Effector memory CD8-positive, alpha-beta T cell (primary cell): ENCODE data around the gene KIRREL3.

Experiments used
- ATAC-seq: fragments of 150-1000 bp; cut with Tn5 transposase; replicated peaks from 2 replicates; pipeline ENCODE4 v1.10.0; 2021; ENCODE audit warnings: mild to moderate bottlenecking, moderate library complexity
- DNase-seq, 3 experiments: peaks; one replicate each; pipeline ENCODE4 v3.0.0; 2021
- H3K27ac Mint-ChIP-seq, 2 donors: one replicate each; pipeline ENCODE4 v1.8.0; 2022; ENCODE audit warnings: mild to moderate bottlenecking in 2 of 2, mixed read lengths in 2 of 2, moderate library complexity in 2 of 2
- H3K27me3 Mint-ChIP-seq, 2 donors: one replicate each; pipeline ENCODE4 v1.8.0; 2022; ENCODE audit warnings: mixed read lengths in 2 of 2
- H3K36me3 Mint-ChIP-seq: one replicate; pipeline ENCODE4 v1.8.0; 2022; ENCODE audit warnings: mild to moderate bottlenecking, moderate library complexity, mixed read lengths; ENCODE audit not compliant: insufficient read depth
- H3K4me1 Mint-ChIP-seq, 2 donors: one replicate each; pipeline ENCODE4 v1.8.0; 2022; ENCODE audit warnings: low read depth in 2 of 2, mixed read lengths in 2 of 2
- H3K4me3 Mint-ChIP-seq, 2 donors: one replicate each; pipeline ENCODE4 v1.8.0; 2022; ENCODE audit warnings: mild to moderate bottlenecking in 2 of 2, mixed read lengths in 2 of 2, moderate library complexity in 2 of 2
- H3K9me3 Mint-ChIP-seq, 2 donors: one replicate each; pipeline ENCODE4 v1.8.0; 2022; ENCODE audit warnings: mixed read lengths in 2 of 2

KIRREL3 gene

GRCh38 chr11:126886085-126886484 lies 114.5 kb downstream of the KIRREL3 start:
- no peaks in the 10 kb centered on the region for H3K4me1 Mint-ChIP-seq
- no peak overlapping the region for H3K27ac Mint-ChIP-seq
- H3K4me3 Mint-ChIP-seq: no peak overlapping the region
- H3K36me3 Mint-ChIP-seq: no peaks in the 10 kb centered on the region
- ATAC-seq (no peak), DNase-seq (no peak)
- no peaks in the 10 kb centered on the region for H3K9me3 Mint-ChIP-seq
- H3K27me3 Mint-ChIP-seq: peaks cover 0 to 5% of the 10 kb centered on the region in 2 donors

GRCh38 chr11:126884594-126884993 lies 116.0 kb downstream of the KIRREL3 start:
- no peak for DNase-seq
- H3K9me3 Mint-ChIP-seq: no peaks in the 10 kb centered on the region
- no peak overlapping the region for H3K27ac Mint-ChIP-seq
- no peaks in the 10 kb centered on the region for H3K4me1 Mint-ChIP-seq
- no peak overlapping the region for H3K4me3 Mint-ChIP-seq
- H3K36me3 Mint-ChIP-seq: no peaks in the 10 kb centered on the region
- H3K27me3 Mint-ChIP-seq: peaks cover 0 to 5% of the 10 kb centered on the region in 2 donors
- no peak for ATAC-seq

- no peaks in the 10 kb centered on the region for H3K36me3 Mint-ChIP-seq
- no peak overlapping the region for H3K4me3 Mint-ChIP-seq
- H3K9me3 Mint-ChIP-seq: no peaks in the 10 kb centered on the region
- ATAC-seq (no peak), DNase-seq (no peak)
- no peaks in the 10 kb centered on the region for H3K4me1 Mint-ChIP-seq
- peaks cover 0 to 5% of the 10 kb centered on the region in 2 donors for H3K27me3 Mint-ChIP-seq
- no peak overlapping the region for H3K27ac Mint-ChIP-seq
Measured at GRCh38 chr11:126884192-126884591, 116.4 kb downstream of the KIRREL3 start.

- H3K27me3 Mint-ChIP-seq: peaks cover 5 to 17% of the 10 kb centered on the region in 2 donors
- H3K36me3 Mint-ChIP-seq: no peaks in the 10 kb centered on the region
- no peak overlapping the region for H3K4me3 Mint-ChIP-seq
- no peak overlapping the region for H3K27ac Mint-ChIP-seq
- H3K9me3 Mint-ChIP-seq: no peaks in the 10 kb centered on the region
- ATAC-seq (no peak), DNase-seq (no peak)
- H3K4me1 Mint-ChIP-seq: no peaks in the 10 kb centered on the region
Measured at GRCh38 chr11:126880872-126881271, 119.7 kb downstream of the KIRREL3 start.

GRCh38 chr11:126879516-126879915 lies 121.1 kb downstream of the KIRREL3 start:
- no peak for ATAC-seq
- no peak for DNase-seq
- Mint-ChIP-seq H3K27ac (no peak overlapping the region), H3K4me3 (no peak overlapping the region), H3K9me3 (no peaks in the 10 kb centered on the region), H3K36me3 (no peaks in the 10 kb centered on the region), H3K27me3 (peaks cover 5 to 25% of the 10 kb centered on the region in 2 donors), H3K4me1 (no peaks in the 10 kb centered on the region)

GRCh38 chr11:126878913-126879482 lies 121.6 kb downstream of the KIRREL3 start:
- DNase-seq (no peak), ATAC-seq (no peak)
- H3K4me1 Mint-ChIP-seq: no peaks in the 10 kb centered on the region
- H3K4me3 Mint-ChIP-seq: no peak overlapping the region
- no peak overlapping the region for H3K27ac Mint-ChIP-seq
- no peaks in the 10 kb centered on the region for H3K36me3 Mint-ChIP-seq
- H3K27me3 Mint-ChIP-seq: peaks cover 5 to 30% of the 10 kb centered on the region in 2 donors
- H3K9me3 Mint-ChIP-seq: no peaks in the 10 kb centered on the region

- Mint-ChIP-seq H3K27ac (no peak overlapping the region), H3K36me3 (no peaks in the 10 kb centered on the region), H3K4me3 (no peak overlapping the region), H3K4me1 (no peaks in the 10 kb centered on the region), H3K9me3 (no peaks in the 10 kb centered on the region), H3K27me3 (peaks cover 5 to 58% of the 10 kb centered on the region in 2 donors)
- ATAC-seq (no peak), DNase-seq (no peak)
Measured at GRCh38 chr11:126874831-126875230, 125.7 kb downstream of the KIRREL3 start.

- Mint-ChIP-seq H3K27ac (no peak overlapping the region), H3K4me3 (no peak overlapping the region), H3K27me3 (peaks cover 5 to 58% of the 10 kb centered on the region in 2 donors), H3K4me1 (no peaks in the 10 kb centered on the region), H3K9me3 (no peaks in the 10 kb centered on the region), H3K36me3 (no peaks in the 10 kb centered on the region)
- DNase-seq: no peak
- ATAC-seq: no peak
Measured at GRCh38 chr11:126874276-126874675, 126.3 kb downstream of the KIRREL3 start.

- H3K27ac Mint-ChIP-seq: no peak overlapping the region
- peaks cover 2 to 54% of the 10 kb centered on the region in 2 donors for H3K27me3 Mint-ChIP-seq
- H3K36me3 Mint-ChIP-seq: no peaks in the 10 kb centered on the region
- H3K4me1 Mint-ChIP-seq: no peaks in the 10 kb centered on the region
- ATAC-seq (no peak), DNase-seq (no peak)
- H3K4me3 Mint-ChIP-seq: no peak overlapping the region
- H3K9me3 Mint-ChIP-seq: no peaks in the 10 kb centered on the region
Measured at GRCh38 chr11:126871792-126872191, 128.8 kb downstream of the KIRREL3 start.

- DNase-seq (no peak), ATAC-seq (no peak)
- Mint-ChIP-seq H3K9me3 (no peaks in the 10 kb centered on the region), H3K27me3 (peaks cover 0 to 51% of the 10 kb centered on the region in 2 donors), H3K36me3 (no peaks in the 10 kb centered on the region), H3K4me1 (no peaks in the 10 kb centered on the region), H3K27ac (no peak overlapping the region), H3K4me3 (no peak overlapping the region)
Measured at GRCh38 chr11:126870021-126870420, 130.5 kb downstream of the KIRREL3 start.

GRCh38 chr11:126868741-126869140 lies 131.8 kb downstream of the KIRREL3 start:
- ATAC-seq (no peak), DNase-seq (no peak)
- Mint-ChIP-seq H3K4me1 (no peaks in the 10 kb centered on the region), H3K27me3 (peaks cover 0 to 38% of the 10 kb centered on the region in 2 donors), H3K9me3 (no peaks in the 10 kb centered on the region), H3K4me3 (no peak overlapping the region), H3K27ac (no peak overlapping the region), H3K36me3 (no peaks in the 10 kb centered on the region)

- Mint-ChIP-seq H3K27me3 (peaks cover 3 to 8% of the 10 kb centered on the region in 2 donors), H3K4me1 (peaks cover 0 to 8% of the 10 kb centered on the region in 2 donors), H3K36me3 (no peaks in the 10 kb centered on the region), H3K27ac (no peak overlapping the region), H3K9me3 (peaks cover 0 to 5% of the 10 kb centered on the region in 2 donors), H3K4me3 (no peak overlapping the region)
- ATAC-seq: no peak
- DNase-seq: no peak
Measured at GRCh38 chr11:126864934-126865333, 135.6 kb downstream of the KIRREL3 start.

- Mint-ChIP-seq H3K27ac (peak overlapping the region in 1 of 2 donors; percentile 24), H3K4me3 (no peak overlapping the region), H3K36me3 (no peaks in the 10 kb centered on the region), H3K4me1 (peaks cover 0 to 8% of the 10 kb centered on the region in 2 donors), H3K9me3 (peaks cover 0 to 6% of the 10 kb centered on the region in 2 donors), H3K27me3 (peaks cover 5 to 7% of the 10 kb centered on the region in 2 donors)
- no peak for DNase-seq
- no peak for ATAC-seq
Measured at GRCh38 chr11:126863294-126863997, 137.1 kb downstream of the KIRREL3 start.

- no peaks in the 10 kb centered on the region for H3K36me3 Mint-ChIP-seq
- peaks cover 5 to 7% of the 10 kb centered on the region in 2 donors for H3K27me3 Mint-ChIP-seq
- no peak overlapping the region for H3K4me3 Mint-ChIP-seq
- peaks cover 0 to 8% of the 10 kb centered on the region in 2 donors for H3K4me1 Mint-ChIP-seq
- DNase-seq (peak in 2 of 3 experiments; percentile 9 to 16), ATAC-seq (peak; percentile 90)
- H3K9me3 Mint-ChIP-seq: peaks cover 0 to 6% of the 10 kb centered on the region in 2 donors
- H3K27ac Mint-ChIP-seq: peak overlapping the region in 1 of 2 donors; percentile 24
Measured at GRCh38 chr11:126862664-126863243, 137.8 kb downstream of the KIRREL3 start.
